HEK293 (cell line): ENCODE results near the gene OR10G4.

Experiments
- CTCF ChIA-PET: fragments of 350-600 bp; formaldehyde crosslinking; extraction: SDS; loops from one replicate; lab custom pipeline; 2021; ENCODE audit warnings: antibody characterized with exemption; lab: Yijun Ruan, JAX
- POLR2A ChIA-PET: fragments of 300-600 bp; formaldehyde crosslinking; extraction: SDS; loops from one replicate; lab custom pipeline; 2020; ENCODE audit warnings: antibody characterized with exemption, inconsistent platforms; lab: Yijun Ruan, JAX
- H3K27ac ChIP-seq: fragments of 200-500 bp; sonication (Bioruptor generic); 2 replicates; pipeline ENCODE4 v1.5.1; 2014; ENCODE audit warnings: low read depth, low read length, control low read depth, inconsistent platforms; ENCODE audit errors: extremely low read depth
- H3K36me3 ChIP-seq, 2 experiments: fragments of 200-500 bp in 1 of 2; sonication (Bioruptor generic) in 1 of 2; 1 replicate in 1 of 2; 2 replicates in 1 of 2; pipeline ENCODE4 v1.5.1; 2014 to 2017; ENCODE audit warnings: inconsistent platforms in 2 of 2, low read length in 2 of 2; ENCODE audit not compliant: control insufficient read depth in 2 of 2, insufficient read depth in 1 of 2
- H3K4me1 ChIP-seq: fragments of 200-500 bp; sonication (Bioruptor generic); 2 replicates; pipeline ENCODE4 v1.5.1; 2014; ENCODE audit warnings: mild to moderate bottlenecking, low read length, inconsistent platforms; ENCODE audit not compliant: control insufficient read depth, insufficient read depth
- H3K4me3 ChIP-seq: 2 replicates; pipeline ENCODE4 v1.5.1; 2011; ENCODE audit warnings: low read depth, mild to moderate bottlenecking, control low read depth, low read length, moderate library complexity
- H3K9me3 ChIP-seq: fragments of 200-500 bp; sonication (Bioruptor generic); 2 replicates; pipeline ENCODE4 v1.5.1; 2014; ENCODE audit warnings: low read depth, low read length, inconsistent platforms; ENCODE audit not compliant: control insufficient read depth, insufficient read depth
- SP2 ChIP-seq: fragments of 450-650 bp; formaldehyde crosslinking; IDR thresholded peaks from 2 replicates; pipeline ENCODE4 v1.5.1; 2016; ENCODE audit warnings: missing biosample characterization, missing genetic modification characterization
- YY2 ChIP-seq: fragments of 450-650 bp; formaldehyde crosslinking; IDR thresholded peaks from 2 replicates; pipeline ENCODE4 v1.5.1; 2016; ENCODE audit warnings: missing biosample characterization, missing genetic modification characterization
- ZBTB17 ChIP-seq: fragments of 450-650 bp; formaldehyde crosslinking; IDR thresholded peaks from 2 replicates; pipeline ENCODE4 v1.5.1; 2016; ENCODE audit warnings: missing biosample characterization, missing genetic modification characterization
- ZFHX2 ChIP-seq: fragments of 450-650 bp; formaldehyde crosslinking; conservative IDR thresholded peaks from 2 replicates; pipeline ENCODE4 v1.5.1; 2016; ENCODE audit warnings: missing biosample characterization, missing genetic modification characterization
- ZNF10 ChIP-seq: fragments of 450-650 bp; formaldehyde crosslinking; IDR thresholded peaks from 2 replicates; pipeline ENCODE4 v1.5.1; 2017; ENCODE audit warnings: missing biosample characterization, missing genetic modification characterization
- ZNF133 ChIP-seq: fragments of 450-650 bp; formaldehyde crosslinking; IDR thresholded peaks from 2 replicates; pipeline ENCODE4 v1.5.1; 2016; ENCODE audit warnings: missing biosample characterization, missing genetic modification characterization
- ZNF174 ChIP-seq: fragments of 450-650 bp; formaldehyde crosslinking; IDR thresholded peaks from 2 replicates; pipeline ENCODE4 v1.5.0; 2017; ENCODE audit warnings: missing biosample characterization, mild to moderate bottlenecking, missing genetic modification characterization
- ZNF292 ChIP-seq: fragments of 450-650 bp; formaldehyde crosslinking; IDR thresholded peaks from 2 replicates; pipeline ENCODE4 v1.5.1; 2016; ENCODE audit warnings: low read depth, missing biosample characterization, missing genetic modification characterization, borderline replicate concordance
- ZNF629 ChIP-seq: fragments of 450-650 bp; formaldehyde crosslinking; IDR thresholded peaks from 2 replicates; pipeline ENCODE4 v1.5.1; 2017; ENCODE audit warnings: missing biosample characterization, missing genetic modification characterization
- ZNF639 ChIP-seq: fragments of 450-650 bp; formaldehyde crosslinking; IDR thresholded peaks from 2 replicates; pipeline ENCODE4 v1.5.1; 2016; ENCODE audit warnings: missing biosample characterization, missing genetic modification characterization
- ZNF654 ChIP-seq: fragments of 450-650 bp; formaldehyde crosslinking; IDR thresholded peaks from 2 replicates; pipeline ENCODE4 v1.5.1; 2016; ENCODE audit warnings: low read depth, missing biosample characterization, missing genetic modification characterization
- ZNF660 ChIP-seq: fragments of 450-650 bp; IDR thresholded peaks from 2 replicates; pipeline ENCODE4 v1.5.1; 2018; ENCODE audit warnings: missing biosample characterization, mild to moderate bottlenecking, missing genetic modification characterization
- ZNF704 ChIP-seq: fragments of 450-650 bp; formaldehyde crosslinking; IDR thresholded peaks from 2 replicates; pipeline ENCODE4 v1.5.1; 2016; ENCODE audit warnings: missing biosample characterization, missing genetic modification characterization
- ZNF830 ChIP-seq: fragments of 450-650 bp; IDR thresholded peaks from 2 replicates; pipeline ENCODE4 v1.5.0; 2018; ENCODE audit warnings: missing biosample characterization, missing genetic modification characterization, low read depth, mild to moderate bottlenecking, moderate library complexity
- TF ChIP-seq, protein P1 (sequence below): fragments of 450-650 bp; formaldehyde crosslinking; IDR thresholded peaks from 2 replicates; pipeline ENCODE4 v1.5.1; 2016; ENCODE audit warnings: missing biosample characterization, missing genetic modification characterization

The OR10G4 gene

DNA sequence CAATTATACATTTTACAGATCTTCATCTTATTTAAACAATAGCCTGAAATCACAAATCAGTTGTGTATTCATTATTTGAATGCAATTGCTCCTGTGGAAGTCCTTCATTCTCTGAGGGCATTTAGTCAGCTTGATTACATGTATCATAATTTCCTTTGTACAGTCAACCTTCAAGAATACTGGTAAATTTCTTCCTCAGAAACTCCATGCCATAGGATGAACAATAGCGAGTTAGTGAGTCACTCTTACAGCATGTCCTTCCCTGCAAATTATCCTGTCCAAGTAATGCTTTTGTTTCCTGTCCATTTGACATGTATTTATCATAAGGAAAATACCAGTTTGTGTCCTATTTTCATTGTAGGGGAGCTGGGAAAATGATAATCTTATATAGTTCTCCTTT is 39.0 kb upstream of the OR10G4 start (continued):
- TF ChIP-seq, protein P1, sequence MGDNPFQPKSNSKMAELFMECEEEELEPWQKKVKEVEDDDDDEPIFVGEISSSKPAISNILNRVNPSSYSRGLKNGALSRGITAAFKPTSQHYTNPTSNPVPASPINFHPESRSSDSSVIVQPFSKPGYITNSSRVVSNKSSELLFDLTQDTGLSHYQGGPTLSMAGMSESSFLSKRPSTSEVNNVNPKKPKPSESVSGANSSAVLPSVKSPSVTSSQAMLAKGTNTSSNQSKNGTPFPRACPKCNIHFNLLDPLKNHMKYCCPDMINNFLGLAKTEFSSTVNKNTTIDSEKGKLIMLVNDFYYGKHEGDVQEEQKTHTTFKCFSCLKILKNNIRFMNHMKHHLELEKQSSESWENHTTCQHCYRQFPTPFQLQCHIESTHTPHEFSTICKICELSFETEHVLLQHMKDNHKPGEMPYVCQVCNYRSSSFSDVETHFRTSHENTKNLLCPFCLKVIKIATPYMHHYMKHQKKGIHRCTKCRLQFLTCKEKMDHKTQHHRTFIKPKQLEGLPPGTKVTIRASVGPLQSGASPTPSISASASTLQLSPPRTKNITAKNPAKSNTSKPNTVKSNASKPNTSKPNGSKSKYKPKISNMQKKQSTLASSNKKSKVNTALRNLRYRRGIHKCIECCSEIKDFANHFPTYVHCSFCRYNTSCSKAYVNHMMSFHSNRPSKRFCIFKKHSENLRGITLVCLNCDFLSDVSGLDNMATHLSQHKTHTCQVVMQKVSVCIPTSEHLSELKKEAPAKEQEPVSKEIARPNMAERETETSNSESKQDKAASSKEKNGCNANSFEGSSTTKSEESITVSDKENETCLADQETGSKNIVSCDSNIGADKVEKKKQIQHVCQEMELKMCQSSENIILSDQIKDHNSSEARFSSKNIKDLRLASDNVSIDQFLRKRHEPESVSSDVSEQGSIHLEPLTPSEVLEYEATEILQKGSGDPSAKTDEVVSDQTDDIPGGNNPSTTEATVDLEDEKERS (tag by site-specific recombination): no peak
- no peak for TF ChIP-seq YY2
- no peak for TF ChIP-seq ZNF704
- no peak for TF ChIP-seq ZNF830
- TF ChIP-seq ZNF654 (tag by site-specific recombination): no peak

- Histone ChIP-seq H3K9me3 (no peaks in the 10 kb centered on the region), H3K27ac (no peak overlapping the region), H3K36me3 (no peaks in the 10 kb centered on the region), H3K4me3 (no peak overlapping the region), H3K4me1 (no peaks in the 10 kb centered on the region)
- ChIA-PET CTCF (no interaction called here), POLR2A (no interaction called here)
- TF ChIP-seq ZNF629 (tag by site-specific recombination) (no peak), SP2 (tag by site-specific recombination) (no peak), ZNF174 (tag by site-specific recombination) (no peak), ZNF133 (tag by site-specific recombination) (no peak)
These were observed 35.8 kb upstream of the OR10G4 start for GRCh38 chr11:123976770-123977560.

DNA sequence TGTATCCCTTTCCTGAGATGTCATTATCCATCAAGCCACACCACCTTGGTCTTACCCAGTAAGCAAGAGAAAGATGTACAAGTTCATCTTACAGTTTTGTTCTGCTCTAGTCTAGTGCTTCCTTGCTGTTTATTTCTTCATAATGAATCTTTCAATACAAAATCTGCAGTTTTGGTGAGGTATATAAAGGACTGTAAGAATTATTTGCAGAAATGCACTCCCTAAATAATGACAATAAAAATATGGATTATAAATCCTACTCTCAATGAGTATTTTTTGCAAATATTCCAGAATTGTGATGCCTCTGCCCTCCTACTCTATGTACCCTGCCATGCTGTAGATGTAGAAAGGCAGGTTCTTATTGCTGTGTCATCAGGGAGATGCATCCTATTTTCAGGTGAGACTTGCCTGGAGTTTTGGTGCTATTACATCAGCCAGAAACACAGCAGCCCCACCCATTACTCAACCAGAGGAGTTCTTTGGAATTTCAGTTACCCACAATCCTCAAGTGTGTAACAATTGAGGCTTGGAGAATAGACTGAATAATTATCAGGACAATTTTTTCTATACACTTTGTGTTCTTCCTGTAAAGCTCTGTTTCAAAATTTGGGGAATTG is 35.0 kb upstream of the OR10G4 start, which contains the start of gene OR10S1:
OR10S1 (minus strand) TSS at position 51 of the 617 bp plus-strand sequence. CDS start 117 bp downstream, outside the sequence.
- Histone ChIP-seq H3K36me3 (no peaks in the 10 kb centered on the region), H3K9me3 (no peaks in the 10 kb centered on the region), H3K4me1 (no peaks in the 10 kb centered on the region), H3K4me3 (no peak within 1 kb of the TSS), H3K27ac (no peak within 1 kb of the TSS)
- CTCF ChIA-PET: no interaction called here
- TF ChIP-seq ZNF133 (tag by site-specific recombination) (no peak), ZBTB17 (no peak), ZNF292 (tag by site-specific recombination) (no peak)
- POLR2A ChIA-PET: no interaction called here

DNA sequence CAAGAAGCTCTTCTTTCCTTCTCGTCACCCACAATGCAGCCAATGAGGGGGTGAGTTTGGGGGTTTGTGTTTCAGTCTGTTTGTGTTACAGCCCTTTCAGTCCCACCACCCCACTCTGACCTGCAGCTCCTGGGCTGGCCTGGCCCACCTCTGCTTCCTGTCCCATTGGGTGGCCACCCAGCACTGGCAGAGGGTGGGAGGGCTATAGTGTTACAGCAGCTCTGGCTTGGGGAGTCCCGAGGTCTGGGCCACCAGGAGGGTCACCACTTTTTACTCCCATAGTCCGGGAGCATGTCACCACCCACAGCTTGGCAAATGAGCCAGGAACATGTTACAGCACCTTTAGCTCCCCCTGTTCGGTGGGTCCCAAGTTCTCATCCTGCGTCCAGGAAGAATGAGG is 33.5 kb upstream of the OR10G4 start:
- Histone ChIP-seq H3K36me3 (no peaks in the 10 kb centered on the region), H3K9me3 (no peaks in the 10 kb centered on the region), H3K27ac (no peak overlapping the region), H3K4me1 (no peaks in the 10 kb centered on the region), H3K4me3 (no peak overlapping the region)
- TF ChIP-seq ZNF660 (tag by site-specific recombination) (no peak), ZNF10 (tag by site-specific recombination) (no peak), ZNF639 (no peak), ZFHX2 (tag by site-specific recombination) (no peak)
- ChIA-PET POLR2A (no interaction called here), CTCF (no interaction called here)
